Karpas-422 (cell line): ENCODE data around the gene AFG3L2. TPM values are rescaled to one million over a fixed set of nuclear protein-coding genes. Genes with fewer than 3 reads are reported as not detected.
"Not testable (repeated sequence)": the region's sequence is repeated elsewhere in the genome, so short reads cannot be mapped to it uniquely, and the experiment has no call there.

ENCODE experiments used
- DNase-seq: peaks from one replicate; pipeline ENCODE4 v3.0.0-alpha.2; 2015
- H2AFZ ChIP-seq: fragments of 200-600 bp; sonication (generic); 2 replicates; pipeline ENCODE4 v1.6.1; 2014; ENCODE audit warnings: antibody characterized with exemption, low read length, mixed read lengths
- H3K27ac ChIP-seq: fragments of 200-600 bp; sonication (generic); 2 replicates; pipeline ENCODE4 v1.5.1; 2014; ENCODE audit warnings: mild to moderate bottlenecking, low read length, moderate library complexity
- H3K27me3 ChIP-seq: fragments of 200-600 bp; sonication (generic); 2 replicates; pipeline ENCODE4 v1.6.1; 2014; ENCODE audit warnings: low read length, mixed read lengths
- H3K36me3 ChIP-seq: fragments of 200-600 bp; sonication (generic); 2 replicates; pipeline ENCODE4 v1.6.1; 2014; ENCODE audit warnings: low read length, mixed read lengths; ENCODE audit not compliant: insufficient read depth
- H3K4me1 ChIP-seq: fragments of 200-600 bp; sonication (generic); 2 replicates; pipeline ENCODE4 v1.6.1; 2014; ENCODE audit warnings: mild to moderate bottlenecking, low read length, mixed read lengths
- H3K4me2 ChIP-seq: fragments of 200-600 bp; sonication (generic); 2 replicates; pipeline ENCODE4 v1.6.1; 2014; ENCODE audit warnings: low read length, low read depth, mild to moderate bottlenecking; ENCODE audit not compliant: poor library complexity, severe bottlenecking
- H3K4me3 ChIP-seq: fragments of 200-600 bp; sonication (generic); 2 replicates; pipeline ENCODE4 v1.5.1; 2014; ENCODE audit warnings: mild to moderate bottlenecking, antibody characterized with exemption, low read length, mixed read lengths
- H3K79me2 ChIP-seq: fragments of 200-600 bp; sonication (generic); 2 replicates; pipeline ENCODE4 v1.6.1; 2014; ENCODE audit warnings: mild to moderate bottlenecking, low read length, mixed read lengths
- H3K9ac ChIP-seq: fragments of 200-600 bp; sonication (generic); 2 replicates; pipeline ENCODE4 v1.6.0; 2014; ENCODE audit warnings: low read length
- H3K9me2 ChIP-seq: fragments of 200-600 bp; sonication (generic), shearing (Covaris generic); replicated peaks from 2 replicates; pipeline ENCODE4 v1.6.0; 2014; ENCODE audit warnings: mild to moderate bottlenecking, low read length, moderate library complexity; ENCODE audit not compliant: insufficient read depth
- H3K9me3 ChIP-seq: fragments of 300-700, 200-600 bp; sonication (generic); 2 replicates; pipeline ENCODE4 v1.6.1; 2014; ENCODE audit warnings: low read length, mixed read lengths
- H4K20me1 ChIP-seq: fragments of 200-600 bp; sonication (generic); 2 replicates; pipeline ENCODE4 v1.6.1; 2014; ENCODE audit warnings: mild to moderate bottlenecking, antibody characterized with exemption, low read length, low read depth; ENCODE audit not compliant: insufficient read depth
- total RNA-seq: library from RNA; depleted of rRNA; stranded (reverse); fragments of >200 nt; shearing (Covaris generic); gene quantifications from 2 replicates; pipeline ENCODE4 v1.2.3, GENCODE V29; 2014; ENCODE audit warnings: low replicate concordance

The AFG3L2 gene
- total RNA-seq, 1 experiment from 2014 or later: 34.2 TPM

GRCh38 chr18:12416098-12416729 lies 39.2 kb upstream of the AFG3L2 start:
- Histone ChIP-seq H3K4me1 (peaks cover 5% of the 10 kb centered on the region), H3K9me2 (no peaks in the 10 kb centered on the region), H3K9me3 (no peaks in the 10 kb centered on the region), H2AFZ (no peak overlapping the region), H4K20me1 (no peaks in the 10 kb centered on the region), H3K4me2 (no peak overlapping the region), H3K79me2 (peaks cover 27% of the 10 kb centered on the region), H3K9ac (no peak overlapping the region), H3K4me3 (no peak overlapping the region), H3K27me3 (no peaks in the 10 kb centered on the region), H3K36me3 (no peaks in the 10 kb centered on the region), H3K27ac (no peak overlapping the region)
- DNase-seq: no peak

DNA sequence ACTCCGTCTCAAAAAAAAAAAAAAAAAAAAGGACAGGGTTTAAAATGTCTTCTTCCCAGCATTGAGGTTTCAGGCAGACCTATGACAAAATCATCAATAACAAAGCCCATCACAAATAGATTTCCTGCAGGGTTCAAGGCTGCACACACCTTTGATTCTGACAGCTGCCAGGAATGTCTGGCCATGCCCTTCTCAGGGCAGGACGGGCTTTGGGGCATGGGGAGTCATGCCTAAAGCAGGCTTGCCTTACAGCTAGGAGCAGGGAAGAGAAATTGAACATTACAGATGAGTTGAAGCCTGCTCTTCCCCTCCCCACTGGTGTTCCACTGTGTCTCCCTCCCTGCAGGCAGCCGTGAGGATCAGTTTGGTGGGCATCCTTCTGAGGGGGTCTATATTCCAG lies 34.4 kb upstream of the AFG3L2 start:
- Histone ChIP-seq H3K27me3 (no peaks in the 10 kb centered on the region), H3K4me3 (no peak overlapping the region), H3K4me2 (no peak overlapping the region), H2AFZ (no peak overlapping the region), H3K9me2 (no peaks in the 10 kb centered on the region), H3K36me3 (no peaks in the 10 kb centered on the region), H3K79me2 (peaks cover 46% of the 10 kb centered on the region), H3K4me1 (peaks cover 12% of the 10 kb centered on the region), H3K9ac (no peak overlapping the region), H3K9me3 (no peaks in the 10 kb centered on the region), H3K27ac (no peak overlapping the region), H4K20me1 (no peaks in the 10 kb centered on the region)
- DNase-seq: no peak

DNA sequence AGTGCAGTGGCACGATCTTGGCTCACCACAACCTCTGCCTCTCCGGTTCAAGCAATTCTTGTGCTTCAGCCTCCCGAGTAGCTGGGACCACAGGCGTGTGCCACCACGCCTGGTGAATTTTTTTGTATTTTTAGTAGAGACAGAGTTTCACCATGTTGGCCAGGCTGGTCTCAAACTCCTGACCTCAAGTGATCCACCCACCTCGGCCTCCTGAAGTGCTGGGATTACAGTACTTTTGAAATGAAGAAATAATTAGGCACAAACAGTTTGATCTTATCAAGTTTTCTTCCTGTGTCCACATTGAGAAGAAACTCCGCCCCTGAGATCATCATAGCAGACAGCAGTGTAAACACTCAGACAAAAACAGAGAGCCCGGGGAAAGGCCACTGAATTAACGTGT lies 33.7 kb upstream of the AFG3L2 start:
- H3K4me2 ChIP-seq, H3K4me3 ChIP-seq, H3K36me3 ChIP-seq, H2AFZ ChIP-seq, H3K9me3 ChIP-seq, H3K27me3 ChIP-seq, DNase-seq, H4K20me1 ChIP-seq, H3K9ac ChIP-seq, H3K27ac ChIP-seq, H3K9me2 ChIP-seq: not testable (repeated sequence)
- peaks cover 40% of the 10 kb centered on the region for H3K79me2 ChIP-seq
- peaks cover 12% of the 10 kb centered on the region for H3K4me1 ChIP-seq

DNA sequence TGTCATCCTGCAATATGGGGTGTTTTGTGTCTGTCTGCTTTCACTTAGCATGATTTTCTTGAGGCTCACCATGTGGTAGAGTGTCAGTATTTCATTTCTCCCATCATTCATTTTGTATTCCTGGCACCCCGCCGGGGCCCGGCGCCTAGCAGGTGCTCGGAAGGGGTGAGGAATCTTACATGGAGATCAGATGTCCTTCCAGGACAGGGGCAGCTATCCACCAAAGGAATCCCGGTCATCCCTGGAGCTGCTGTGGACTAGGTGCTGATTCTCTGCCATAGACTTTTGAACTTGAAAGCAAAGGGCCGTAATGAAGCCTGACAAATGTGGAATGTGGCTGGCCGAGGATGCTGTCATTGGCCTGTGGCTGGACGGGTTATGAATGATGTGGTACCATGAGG lies 33.1 kb upstream of the AFG3L2 start:
- peak overlapping the region; percentile 10 for H3K4me2 ChIP-seq
- H3K9me2 ChIP-seq: no peaks in the 10 kb centered on the region
- no peak overlapping the region for H3K9ac ChIP-seq
- H3K27me3 ChIP-seq: no peaks in the 10 kb centered on the region
- no peak overlapping the region for H3K4me3 ChIP-seq
- no peak overlapping the region for H2AFZ ChIP-seq
- H4K20me1 ChIP-seq: no peaks in the 10 kb centered on the region
- H3K79me2 ChIP-seq: peaks cover 37% of the 10 kb centered on the region
- H3K9me3 ChIP-seq: no peaks in the 10 kb centered on the region
- H3K4me1 ChIP-seq: peaks cover 12% of the 10 kb centered on the region
- DNase-seq: no peak
- H3K27ac ChIP-seq: no peak overlapping the region
- no peaks in the 10 kb centered on the region for H3K36me3 ChIP-seq

- H3K79me2 ChIP-seq: peaks cover 37% of the 10 kb centered on the region
- DNase-seq: no peak
- no peaks in the 10 kb centered on the region for H3K9me2 ChIP-seq
- no peaks in the 10 kb centered on the region for H3K36me3 ChIP-seq
- 0 out of 2 replicates have a peak overlapping the region, but pooled peaks have one; percentile 21 for H3K9ac ChIP-seq
- no peaks in the 10 kb centered on the region for H3K9me3 ChIP-seq
- peak overlapping the region; percentile 72 for H3K4me2 ChIP-seq
- H3K4me3 ChIP-seq: no peak overlapping the region
- no peak overlapping the region for H3K27ac ChIP-seq
- H3K27me3 ChIP-seq: no peaks in the 10 kb centered on the region
- no peaks in the 10 kb centered on the region for H4K20me1 ChIP-seq
- no peak overlapping the region for H2AFZ ChIP-seq
- H3K4me1 ChIP-seq: peaks cover 12% of the 10 kb centered on the region
Observed at GRCh38 chr18:12409469-12409868, 32.4 kb upstream of the AFG3L2 start.

GRCh38 chr18:12408247-12408869 lies 31.3 kb upstream of the AFG3L2 start:
- Histone ChIP-seq H3K27me3 (no peaks in the 10 kb centered on the region), H3K79me2 (peaks cover 34% of the 10 kb centered on the region), H3K9ac (peak overlapping the region; percentile 82), H3K4me1 (peaks cover 12% of the 10 kb centered on the region), H4K20me1 (no peaks in the 10 kb centered on the region), H3K27ac (peak overlapping the region; percentile 56; the same call in 1 of the 2 replicates), H3K9me2 (no peaks in the 10 kb centered on the region), H3K9me3 (no peaks in the 10 kb centered on the region), H2AFZ (no peak overlapping the region), H3K4me2 (peak overlapping the region; percentile 72), H3K4me3 (peak overlapping the region; percentile 89), H3K36me3 (no peaks in the 10 kb centered on the region)
- DNase-seq: peak; percentile 61

DNA sequence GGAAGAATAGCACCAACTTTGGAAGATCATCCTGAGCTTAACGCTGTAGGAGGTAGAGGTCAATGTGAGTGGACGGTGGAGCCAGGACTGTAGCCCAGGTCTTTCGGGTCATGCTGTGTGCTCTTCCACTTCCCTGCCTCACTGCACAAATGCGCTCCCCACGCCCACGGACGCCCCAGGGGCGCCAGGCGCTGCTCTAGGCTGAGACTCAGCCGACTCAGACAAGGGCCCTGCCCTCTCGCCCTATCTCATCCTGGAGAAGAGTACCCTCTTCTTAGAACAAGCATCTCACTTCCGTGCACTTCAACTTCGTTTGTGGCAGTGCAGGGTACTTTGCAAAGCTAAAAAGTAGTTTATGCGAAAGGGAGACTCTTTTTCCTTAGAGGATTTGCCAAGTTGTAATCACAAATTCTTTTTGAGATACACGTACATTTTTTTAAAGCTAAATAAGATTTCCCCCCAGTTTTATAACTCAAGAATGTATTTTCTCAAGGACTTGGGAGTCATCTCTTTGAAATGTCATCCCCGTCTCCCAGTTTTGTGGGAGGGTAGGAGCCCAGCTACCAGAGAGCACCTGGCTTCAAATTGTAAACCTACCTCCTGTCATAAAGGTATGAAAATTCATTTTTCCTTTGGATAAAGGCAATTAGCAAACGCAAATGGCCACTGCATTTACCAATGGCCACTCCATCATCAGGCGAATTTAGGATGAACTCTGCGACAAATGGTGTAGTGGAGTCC lies 29.5 kb upstream of the AFG3L2 start:
- no peak for DNase-seq
- no peaks in the 10 kb centered on the region for H4K20me1 ChIP-seq
- H3K79me2 ChIP-seq: peaks cover 27% of the 10 kb centered on the region
- H3K9ac ChIP-seq: no peak overlapping the region
- H3K9me3 ChIP-seq: no peaks in the 10 kb centered on the region
- no peak overlapping the region for H3K4me3 ChIP-seq
- H3K27me3 ChIP-seq: no peaks in the 10 kb centered on the region
- H3K27ac ChIP-seq: no peak overlapping the region
- H3K36me3 ChIP-seq: no peaks in the 10 kb centered on the region
- H3K9me2 ChIP-seq: no peaks in the 10 kb centered on the region
- H3K4me1 ChIP-seq: peaks cover 12% of the 10 kb centered on the region
- H3K4me2 ChIP-seq: no peak overlapping the region
- H2AFZ ChIP-seq: no peak overlapping the region

GRCh38 chr18:12405066-12405465 lies 28.0 kb upstream of the AFG3L2 start:
- Histone ChIP-seq H3K79me2 (peaks cover 17% of the 10 kb centered on the region), H3K4me3 (no peak overlapping the region), H3K9me3 (no peaks in the 10 kb centered on the region), H3K4me2 (no peak overlapping the region), H3K9ac (no peak overlapping the region), H3K36me3 (no peaks in the 10 kb centered on the region), H3K27me3 (no peaks in the 10 kb centered on the region), H3K9me2 (no peaks in the 10 kb centered on the region), H3K4me1 (peaks cover 10% of the 10 kb centered on the region), H4K20me1 (no peaks in the 10 kb centered on the region), H3K27ac (no peak overlapping the region), H2AFZ (no peak overlapping the region)
- no peak for DNase-seq
